HL-60 (cell line): Measurements from ENCODE around the gene NFIA.

Experiments used
- DNase-seq, 2 experiments: peaks; one replicate each; pipeline ENCODE4 v3.0.0-alpha.2; 2010 to 2020; ENCODE audit warnings: low read depth in 1 of 2, low spot score in 1 of 2
- H3K27ac ChIP-seq: fragments of 250-450 bp; sonication (Bioruptor Pico); replicated peaks from 2 replicates; pipeline ENCODE4 v1.5.1; 2020; ENCODE audit warnings: mild to moderate bottlenecking, moderate library complexity
- H3K27me3 ChIP-seq: fragments of 250-450 bp; sonication (Bioruptor Pico); 2 replicates; pipeline ENCODE4 v1.5.1; 2021; ENCODE audit warnings: mild to moderate bottlenecking, moderate library complexity; ENCODE audit not compliant: insufficient read depth, poor library complexity, severe bottlenecking
- H3K4me3 ChIP-seq: replicated peaks from 2 replicates; pipeline ENCODE4 v1.5.1; 2011; ENCODE audit warnings: mild to moderate bottlenecking, control low read depth, low read length; ENCODE audit not compliant: insufficient read depth
- GABPA ChIP-seq: IDR thresholded peaks from 2 replicates; pipeline ENCODE4 v1.6.1; 2012; ENCODE audit warnings: low read depth
- POLR2AphosphoS5 ChIP-seq: IDR thresholded peaks from 2 replicates; pipeline ENCODE4 v1.6.1; 2012; ENCODE audit warnings: low read depth
- SPI1 ChIP-seq: IDR thresholded peaks from 2 replicates; pipeline ENCODE4 v1.6.1; 2012; ENCODE audit warnings: low read depth, mild to moderate bottlenecking, borderline replicate concordance
- TF ChIP-seq, protein P1 (sequence below): IDR thresholded peaks from one replicate; pipeline ENCODE4 v1.5.1; 2011; ENCODE audit warnings: low read length, control low read depth, inconsistent platforms; ENCODE audit not compliant: insufficient read depth
- TF ChIP-seq, protein P2 (sequence below): IDR thresholded peaks from 2 replicates; pipeline ENCODE4 v1.6.1; 2012; ENCODE audit warnings: low read depth; ENCODE audit not compliant: insufficient replicate concordance

The NFIA gene

DNA sequence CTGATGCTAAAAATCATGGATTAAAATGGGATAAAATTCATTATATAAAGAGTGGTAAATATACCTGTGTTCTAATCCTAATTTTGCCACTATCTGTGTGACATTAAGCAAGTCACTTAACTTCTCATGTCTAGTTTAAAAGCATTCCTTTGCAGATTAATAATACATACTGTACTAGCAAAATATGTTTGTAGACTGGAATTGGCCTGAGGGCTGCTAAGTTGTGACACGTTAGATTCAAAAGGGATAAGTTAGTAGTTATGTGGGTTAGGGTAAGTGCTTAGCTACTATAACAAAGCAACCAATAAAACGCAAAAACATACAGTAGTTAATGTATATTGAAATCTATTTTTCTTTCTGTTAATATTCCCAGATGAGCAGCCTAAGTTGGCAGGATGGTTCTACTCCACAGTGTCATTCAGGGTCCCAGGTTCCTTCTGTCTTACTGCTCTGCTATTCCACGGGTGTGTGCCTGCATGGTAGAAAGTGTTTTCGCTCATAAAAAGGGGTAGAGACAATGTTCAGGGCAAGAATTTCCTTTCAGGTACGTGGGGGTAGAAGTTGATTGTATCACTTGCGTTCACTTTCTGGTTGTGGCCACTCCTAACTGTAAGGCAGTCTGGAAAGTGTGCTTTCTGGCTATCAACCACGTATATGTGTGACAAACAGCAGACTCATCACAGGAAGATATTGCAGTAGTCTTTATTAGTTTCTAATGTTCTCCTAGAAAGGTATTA lies 239.8 kb downstream of the NFIA start:
- H3K27me3 ChIP-seq = no peaks in the 10 kb centered on the region
- no peak for DNase-seq
- H3K4me3 ChIP-seq = no peak overlapping the region
- H3K27ac ChIP-seq = no peak overlapping the region
- TF ChIP-seq, protein P1, sequence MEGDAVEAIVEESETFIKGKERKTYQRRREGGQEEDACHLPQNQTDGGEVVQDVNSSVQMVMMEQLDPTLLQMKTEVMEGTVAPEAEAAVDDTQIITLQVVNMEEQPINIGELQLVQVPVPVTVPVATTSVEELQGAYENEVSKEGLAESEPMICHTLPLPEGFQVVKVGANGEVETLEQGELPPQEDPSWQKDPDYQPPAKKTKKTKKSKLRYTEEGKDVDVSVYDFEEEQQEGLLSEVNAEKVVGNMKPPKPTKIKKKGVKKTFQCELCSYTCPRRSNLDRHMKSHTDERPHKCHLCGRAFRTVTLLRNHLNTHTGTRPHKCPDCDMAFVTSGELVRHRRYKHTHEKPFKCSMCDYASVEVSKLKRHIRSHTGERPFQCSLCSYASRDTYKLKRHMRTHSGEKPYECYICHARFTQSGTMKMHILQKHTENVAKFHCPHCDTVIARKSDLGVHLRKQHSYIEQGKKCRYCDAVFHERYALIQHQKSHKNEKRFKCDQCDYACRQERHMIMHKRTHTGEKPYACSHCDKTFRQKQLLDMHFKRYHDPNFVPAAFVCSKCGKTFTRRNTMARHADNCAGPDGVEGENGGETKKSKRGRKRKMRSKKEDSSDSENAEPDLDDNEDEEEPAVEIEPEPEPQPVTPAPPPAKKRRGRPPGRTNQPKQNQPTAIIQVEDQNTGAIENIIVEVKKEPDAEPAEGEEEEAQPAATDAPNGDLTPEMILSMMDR = no peak
- no peak for TF ChIP-seq GABPA
- no peak for TF ChIP-seq SPI1
- TF ChIP-seq, protein P2, sequence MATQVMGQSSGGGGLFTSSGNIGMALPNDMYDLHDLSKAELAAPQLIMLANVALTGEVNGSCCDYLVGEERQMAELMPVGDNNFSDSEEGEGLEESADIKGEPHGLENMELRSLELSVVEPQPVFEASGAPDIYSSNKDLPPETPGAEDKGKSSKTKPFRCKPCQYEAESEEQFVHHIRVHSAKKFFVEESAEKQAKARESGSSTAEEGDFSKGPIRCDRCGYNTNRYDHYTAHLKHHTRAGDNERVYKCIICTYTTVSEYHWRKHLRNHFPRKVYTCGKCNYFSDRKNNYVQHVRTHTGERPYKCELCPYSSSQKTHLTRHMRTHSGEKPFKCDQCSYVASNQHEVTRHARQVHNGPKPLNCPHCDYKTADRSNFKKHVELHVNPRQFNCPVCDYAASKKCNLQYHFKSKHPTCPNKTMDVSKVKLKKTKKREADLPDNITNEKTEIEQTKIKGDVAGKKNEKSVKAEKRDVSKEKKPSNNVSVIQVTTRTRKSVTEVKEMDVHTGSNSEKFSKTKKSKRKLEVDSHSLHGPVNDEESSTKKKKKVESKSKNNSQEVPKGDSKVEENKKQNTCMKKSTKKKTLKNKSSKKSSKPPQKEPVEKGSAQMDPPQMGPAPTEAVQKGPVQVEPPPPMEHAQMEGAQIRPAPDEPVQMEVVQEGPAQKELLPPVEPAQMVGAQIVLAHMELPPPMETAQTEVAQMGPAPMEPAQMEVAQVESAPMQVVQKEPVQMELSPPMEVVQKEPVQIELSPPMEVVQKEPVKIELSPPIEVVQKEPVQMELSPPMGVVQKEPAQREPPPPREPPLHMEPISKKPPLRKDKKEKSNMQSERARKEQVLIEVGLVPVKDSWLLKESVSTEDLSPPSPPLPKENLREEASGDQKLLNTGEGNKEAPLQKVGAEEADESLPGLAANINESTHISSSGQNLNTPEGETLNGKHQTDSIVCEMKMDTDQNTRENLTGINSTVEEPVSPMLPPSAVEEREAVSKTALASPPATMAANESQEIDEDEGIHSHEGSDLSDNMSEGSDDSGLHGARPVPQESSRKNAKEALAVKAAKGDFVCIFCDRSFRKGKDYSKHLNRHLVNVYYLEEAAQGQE = no peak
- no peak for TF ChIP-seq POLR2AphosphoS5

DNA sequence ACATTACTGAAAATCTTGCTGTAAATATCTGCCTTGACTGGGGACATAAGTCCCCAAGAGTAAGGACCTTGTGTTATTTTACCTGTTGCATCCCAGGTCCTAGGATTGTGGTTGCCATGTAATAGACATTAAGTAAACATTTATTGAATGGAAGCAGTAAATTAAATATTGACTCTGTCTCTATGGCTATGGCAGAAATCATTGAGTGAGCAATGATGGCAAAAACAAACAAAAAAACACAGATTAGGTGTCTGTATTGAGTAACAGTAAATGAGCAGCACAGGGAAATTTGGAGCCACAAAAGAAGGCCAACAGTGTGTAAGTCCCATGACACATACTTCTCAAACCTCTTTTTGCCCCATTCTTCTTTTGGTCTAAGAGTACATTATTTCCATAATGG lies 240.4 kb downstream of the NFIA start:
- no peak for TF ChIP-seq GABPA
- TF ChIP-seq, protein P1 = no peak
- H3K4me3 ChIP-seq = no peak overlapping the region
- H3K27me3 ChIP-seq = no peaks in the 10 kb centered on the region
- no peak for DNase-seq
- no peak overlapping the region for H3K27ac ChIP-seq

DNA sequence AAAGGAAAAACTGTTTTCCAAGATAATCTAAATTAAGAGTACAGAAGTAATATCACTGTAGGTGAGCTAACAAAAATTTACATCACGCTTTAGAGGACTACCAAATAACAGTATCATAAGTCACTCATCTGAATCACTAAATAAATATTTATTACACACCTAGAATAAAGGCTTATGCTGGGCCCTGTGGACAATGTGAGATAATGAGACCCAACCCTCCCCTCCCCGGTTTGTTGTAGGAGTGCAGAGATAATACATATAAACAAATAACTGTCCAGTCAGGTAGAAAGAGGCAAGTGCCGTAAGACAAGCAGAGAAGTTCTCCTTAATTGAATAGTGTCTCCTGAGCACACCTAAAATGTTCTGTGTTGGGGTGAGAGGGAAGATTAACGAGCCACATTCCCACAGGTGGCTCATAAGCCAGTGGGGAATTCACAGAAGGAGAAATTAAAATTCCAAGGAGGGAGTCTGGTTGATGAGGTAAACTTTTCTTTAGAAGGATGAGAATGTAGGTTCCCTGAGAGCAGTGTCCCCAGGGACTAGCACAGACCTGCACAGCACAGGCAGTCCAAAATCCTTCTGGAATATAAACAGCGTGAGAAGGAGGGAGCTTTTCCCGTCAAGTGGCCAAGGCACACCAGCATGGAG lies 241.4 kb downstream of the NFIA start:
- H3K27me3 ChIP-seq = no peaks in the 10 kb centered on the region

More for the DNA sequence above, 241.4 kb downstream of the NFIA start:
- Histone ChIP-seq H3K27ac (no peak overlapping the region), H3K4me3 (no peak overlapping the region)
- TF ChIP-seq SPI1 = no peak
- TF ChIP-seq POLR2AphosphoS5 = no peak
- TF ChIP-seq, protein P2 = no peak
- TF ChIP-seq, protein P1 = no peak
- no peak for TF ChIP-seq GABPA
- no peak for DNase-seq
